NCI-H1105 (cell line): ENCODE measurements around the gene TMEM178A.
"Not testable (repeated sequence)": the region's sequence is repeated elsewhere in the genome, so short reads cannot be mapped to it uniquely, and the experiment has no call there.

ENCODE experiments used
- DNase-seq: peaks from one replicate; lab custom pipeline; 2025; lab: John Stamatoyannopoulos, UW

The TMEM178A gene

GRCh38 chr2:39665811-39666490 is at the start of gene TMEM178A:
TMEM178A (plus strand) TSS chr2:39665917; CDS start chr2:39665975, 58 bp downstream.
- no peak for DNase-seq

- DNase-seq = no peak
Measured at GRCh38 chr2:39618236-39618635, 47.5 kb upstream of the TMEM178A start.

DNA sequence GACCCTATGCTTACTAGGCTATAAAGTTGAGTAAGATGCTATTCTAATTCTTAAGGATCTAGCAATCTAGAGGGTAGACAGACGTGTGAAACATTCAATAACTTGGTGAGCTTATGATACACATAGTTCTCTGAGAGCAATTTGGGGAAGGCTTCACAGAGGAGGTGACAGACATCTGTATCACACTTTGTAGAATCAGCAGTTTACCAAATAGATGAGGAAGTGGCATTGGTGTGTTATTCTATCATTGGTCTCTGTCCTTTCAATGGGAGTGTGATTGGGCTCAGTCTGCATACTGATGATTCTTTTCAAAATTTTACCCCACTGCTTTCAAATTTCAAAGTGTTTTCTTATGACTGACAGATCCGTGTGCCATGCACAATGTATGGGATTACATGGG is 47.0 kb upstream of the TMEM178A start:
- no peak for DNase-seq

DNA sequence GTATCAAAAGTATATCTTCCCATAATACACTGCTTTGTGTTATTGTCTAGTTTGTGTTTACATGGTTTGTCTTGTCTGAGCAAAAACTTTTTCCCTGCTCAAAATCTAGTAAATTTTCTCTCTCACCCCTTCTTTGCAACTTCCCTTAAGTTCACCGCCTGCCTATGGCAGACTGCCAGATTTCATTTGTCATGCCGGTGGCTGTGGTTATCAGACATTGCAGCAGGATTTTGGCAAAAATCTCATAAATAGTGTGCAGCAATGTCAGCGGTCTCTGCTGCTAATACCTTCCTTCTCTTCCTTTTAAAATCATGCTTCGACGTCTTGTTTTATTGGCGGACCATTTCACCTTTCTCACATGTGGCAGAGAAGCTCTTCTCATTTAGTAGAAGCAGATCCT is 45.6 kb upstream of the TMEM178A start:
- no peak for DNase-seq

DNA sequence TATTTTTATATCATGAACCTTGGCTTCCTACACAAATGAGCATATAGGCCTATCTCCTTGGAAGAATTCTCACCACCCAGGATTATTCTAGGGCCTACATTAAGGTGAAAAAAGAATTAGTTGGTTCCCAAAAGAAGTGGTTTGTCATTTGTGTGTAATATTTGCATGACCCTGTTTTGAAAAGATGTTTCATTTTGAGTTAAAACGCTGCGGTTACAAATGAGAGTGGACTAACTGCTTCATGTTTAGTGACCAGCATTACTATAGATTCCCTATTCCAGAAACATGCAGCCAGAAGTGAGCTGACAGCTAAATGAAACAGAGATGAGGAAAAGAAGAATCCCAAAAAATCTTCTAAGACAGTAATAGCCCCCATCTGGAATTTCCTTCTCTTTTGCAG is 44.1 kb upstream of the TMEM178A start:
- DNase-seq = no peak

DNA sequence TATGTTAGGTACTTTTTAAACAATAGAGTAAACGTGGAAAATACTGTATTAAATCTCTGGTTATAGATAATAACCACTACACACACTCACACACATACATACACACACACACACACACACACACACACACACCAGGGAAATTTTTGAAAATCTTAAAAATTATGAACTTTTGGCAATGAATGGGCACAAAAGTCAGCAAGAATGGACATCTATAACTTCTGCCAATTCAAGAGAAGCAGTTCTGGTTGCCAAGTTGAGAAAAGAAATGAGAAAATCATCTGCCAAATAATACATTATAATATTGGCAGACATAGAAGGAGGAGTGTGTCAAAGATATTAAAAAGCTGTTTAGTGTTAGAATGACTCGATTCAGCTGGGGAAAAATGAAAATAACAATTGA is 42.9 kb upstream of the TMEM178A start:
- DNase-seq = no peak

GRCh38 chr2:39623917-39624316 is 41.8 kb upstream of the TMEM178A start:
- DNase-seq = peak; percentile 22

DNA sequence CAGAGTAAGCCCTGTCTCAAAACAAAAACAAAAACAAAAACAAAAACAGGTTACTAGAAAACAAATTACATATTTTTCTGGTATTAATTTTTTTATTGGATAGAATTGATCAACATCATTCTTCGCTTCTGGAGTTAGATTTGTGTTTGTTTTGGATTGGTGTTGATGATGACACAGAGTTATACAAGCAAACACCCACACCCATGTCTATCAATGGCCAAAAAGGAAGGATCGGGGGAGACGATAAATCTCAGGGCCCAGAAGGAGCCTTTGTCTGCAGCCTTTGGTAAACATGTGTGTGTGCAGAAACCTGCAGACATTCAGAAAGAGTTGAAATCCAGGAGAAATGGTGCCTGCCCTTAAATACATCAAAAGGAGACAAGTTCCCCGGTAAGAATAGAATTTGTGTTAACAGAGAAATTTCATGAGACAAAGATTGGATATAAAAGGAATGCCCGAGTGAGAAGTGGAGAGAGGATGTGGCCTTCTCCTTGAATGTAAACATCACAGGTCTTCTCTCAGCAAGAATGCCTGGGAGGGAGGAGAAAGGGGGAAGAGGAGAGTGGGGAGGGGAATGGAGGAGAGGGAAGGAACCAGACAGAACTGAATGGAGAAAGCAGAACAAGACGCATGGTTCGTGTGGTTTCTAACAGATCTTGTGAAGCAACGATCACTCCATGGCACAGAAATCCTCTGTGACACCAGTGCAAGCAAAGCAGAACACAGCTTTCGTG is 40.4 kb upstream of the TMEM178A start:
- no peak for DNase-seq

DNA sequence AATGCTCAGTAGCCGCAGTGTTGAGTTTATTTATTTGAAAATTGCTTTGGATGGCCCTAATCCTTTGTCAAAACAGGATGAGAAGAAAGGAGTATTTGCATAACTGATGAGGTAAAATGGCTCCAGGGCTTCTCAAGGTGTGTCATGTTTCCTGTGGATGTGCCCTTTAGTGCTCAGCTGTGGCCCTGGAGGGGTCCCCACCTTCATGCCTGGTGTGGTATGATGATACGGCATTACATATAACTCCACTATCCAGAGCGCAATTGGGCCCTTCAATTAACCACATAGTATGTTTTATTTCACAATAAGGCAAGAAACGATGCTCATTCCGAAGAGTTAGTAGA is 39.8 kb upstream of the TMEM178A start:
- no peak for DNase-seq

GRCh38 chr2:39628346-39628745 is 37.4 kb upstream of the TMEM178A start:
- not testable (repeated sequence) for DNase-seq

GRCh38 chr2:39629646-39630045 is 36.1 kb upstream of the TMEM178A start:
- DNase-seq = no peak

DNA sequence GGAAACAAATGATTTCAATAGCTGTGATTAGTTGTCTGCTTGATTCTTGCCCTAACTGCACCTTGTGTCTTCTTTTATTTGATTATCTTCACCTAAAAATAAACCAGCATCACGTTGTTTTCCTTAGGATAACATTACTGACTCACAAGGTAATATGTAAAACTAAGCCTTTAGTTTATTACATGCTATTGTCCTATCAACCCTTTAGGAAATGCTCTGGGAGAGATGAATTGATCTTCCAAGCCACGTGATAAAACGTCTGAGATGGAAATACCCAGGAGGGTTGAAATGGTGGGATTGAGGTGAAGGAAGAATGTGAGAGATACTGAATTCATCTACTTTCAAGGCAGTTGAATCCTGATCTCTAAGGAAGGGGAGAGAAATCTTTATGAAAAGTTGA is 34.5 kb upstream of the TMEM178A start:
- DNase-seq = no peak

- no peak for DNase-seq
Measured at GRCh38 chr2:39631718-39632117, 34.0 kb upstream of the TMEM178A start.

- DNase-seq = no peak
Measured at GRCh38 chr2:39632876-39633275, 32.8 kb upstream of the TMEM178A start.

GRCh38 chr2:39636306-39636705 is 29.4 kb upstream of the TMEM178A start:
- DNase-seq = no peak

DNA sequence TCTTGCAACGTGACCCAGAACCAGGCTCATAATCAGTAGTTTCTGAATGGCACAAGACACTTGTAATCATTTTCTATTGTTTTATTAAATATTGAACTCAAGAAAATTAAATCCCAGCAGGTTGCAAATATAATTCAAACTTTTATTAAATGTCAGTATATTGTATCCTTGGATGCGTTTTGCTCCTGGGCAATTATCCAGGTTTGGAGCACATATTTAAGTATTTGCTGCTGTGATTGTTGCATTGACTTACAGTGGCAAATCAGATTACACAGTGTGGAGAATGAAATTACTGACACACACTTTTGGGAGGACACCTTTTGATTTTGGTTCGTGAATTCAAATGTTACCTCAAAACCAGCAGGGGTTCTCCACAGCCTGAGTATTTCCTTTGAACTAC is 27.1 kb upstream of the TMEM178A start:
- DNase-seq = no peak

- DNase-seq = no peak
Measured at GRCh38 chr2:39640107-39640506, 25.6 kb upstream of the TMEM178A start.

DNA sequence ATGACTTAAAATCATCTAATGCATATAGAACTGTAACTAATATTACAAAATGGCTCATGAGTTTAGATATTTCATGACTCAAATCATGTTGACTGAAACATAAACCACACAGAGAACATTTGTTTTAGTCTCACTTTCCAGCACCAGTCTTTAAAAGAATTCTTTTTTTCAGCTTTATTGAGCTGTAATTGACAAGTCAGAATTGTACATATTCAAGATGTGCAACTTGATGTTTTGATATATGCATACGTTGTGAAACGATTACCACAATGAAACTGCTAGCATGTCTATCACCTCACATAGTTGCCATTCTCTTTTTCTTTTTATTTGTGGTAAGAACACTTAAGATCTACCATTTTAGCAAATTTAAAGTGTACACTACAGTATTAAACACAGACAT is 25.0 kb upstream of the TMEM178A start:
- no peak for DNase-seq

GRCh38 chr2:39641635-39642034 is 24.1 kb upstream of the TMEM178A start:
- DNase-seq = no peak

DNA sequence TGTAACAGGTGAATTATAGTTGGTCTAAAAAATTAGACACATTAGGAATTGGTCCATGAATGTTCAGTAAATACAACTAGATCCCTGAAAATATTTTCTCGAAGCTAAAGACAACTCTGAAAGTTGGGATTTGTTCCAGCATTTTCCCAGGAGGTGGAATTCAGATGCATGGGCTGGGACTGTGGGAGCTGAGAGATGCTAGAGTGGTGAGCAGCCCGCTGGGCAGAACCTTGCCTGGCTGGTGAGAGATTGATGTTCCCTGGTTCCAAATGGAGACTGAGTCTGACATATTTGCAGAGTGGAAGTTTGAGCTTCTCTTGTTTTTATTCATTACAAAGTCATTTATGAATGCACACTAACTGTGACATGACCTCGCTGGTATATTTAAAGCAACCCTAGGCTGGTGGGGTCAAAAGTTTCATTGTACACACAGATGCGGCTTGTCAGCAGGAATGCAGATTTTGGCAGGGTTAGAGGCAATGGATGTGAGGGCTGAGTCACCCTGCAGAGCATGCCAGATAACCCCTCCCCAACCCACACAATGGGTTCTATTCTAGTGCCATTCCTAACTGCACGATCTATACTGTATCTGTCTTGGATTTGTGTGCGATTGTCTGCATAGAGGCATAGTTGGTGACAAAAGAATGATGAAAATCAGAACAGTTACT is 23.5 kb upstream of the TMEM178A start:
- no peak for DNase-seq

GRCh38 chr2:39645826-39646225 is 19.9 kb upstream of the TMEM178A start:
- DNase-seq = no peak

GRCh38 chr2:39646267-39646666 is 19.4 kb upstream of the TMEM178A start:
- no peak for DNase-seq

- DNase-seq = no peak
Measured at GRCh38 chr2:39647104-39647765, 18.5 kb upstream of the TMEM178A start.
